HepG2 (cell line): ENCODE measurements around the gene FCMR. TPM values are rescaled to one million over a fixed set of nuclear protein-coding genes. Genes with fewer than 3 reads are reported as not detected.
A peak's percentile ranks its signal among the peaks of the same experiment; 100 is the strongest.

Experiments used
- ATAC-seq: fragments of 200-7000 bp; cut with Tn5 transposase; 3 replicates; pipeline ENCODE4 v1.9.1; 2020; ENCODE audit warnings: mild to moderate bottlenecking, moderate library complexity
- BruUV-seq: library from RNA; stranded (reverse); fragments of 400-500 nt; replicated peaks from 2 replicates; lab custom pipeline; 2021; lab: Mats Ljungman, UMichigan
- CTCF ChIA-PET: fragments of 300-600 bp; formaldehyde crosslinking; extraction: SDS; loops from one replicate; lab custom pipeline; 2021; ENCODE audit warnings: low total read pairs, inconsistent platforms, low intra/inter-chr PET ratio; lab: Yijun Ruan, JAX
- POLR2A ChIA-PET: fragments of 350-600 bp; sonication (Branson Sonifier 250); formaldehyde crosslinking; loops from one replicate; lab custom pipeline; 2020; ENCODE audit warnings: antibody characterized with exemption, inconsistent platforms; lab: Yijun Ruan, JAX
- DNase-seq: peaks from one replicate; pipeline ENCODE4 v3.0.0-alpha.2; 2015; ENCODE audit warnings: low spot score
- FAIRE-seq: peaks from 3 replicates; lab custom pipeline; 2011; peaks lifted over from hg19 to GRCh38; lab: Jason Lieb, UNC
- H2AFZ ChIP-seq: one replicate; pipeline ENCODE4 v1.6.1; 2011; ENCODE audit warnings: low read length, inconsistent platforms
- H3K27ac ChIP-seq: fragments of 300-600 bp; 3 replicates; pipeline ENCODE4 v1.8.0; 2011; ENCODE audit warnings: mixed run types, mild to moderate bottlenecking, mixed read lengths, low read length, inconsistent platforms; ENCODE audit not compliant: insufficient read depth; ENCODE audit errors: extremely low read length
- H3K27me3 ChIP-seq, 2 experiments: fragments of 200-600 bp in 1 of 2; 2 replicates in 1 of 2; 3 replicates in 1 of 2; pipeline versions ENCODE4 v1.6.0 to v1.8.0; 2011; ENCODE audit warnings: low read length in 2 of 2, mild to moderate bottlenecking in 2 of 2, moderate library complexity in 2 of 2, inconsistent platforms in 1 of 2; ENCODE audit not compliant: insufficient read depth in 2 of 2, control insufficient read depth in 1 of 2
- H3K36me3 ChIP-seq, 2 experiments: fragments of 200-600 bp in 1 of 2; replicated peaks in 1 of 2; 2 replicates in 1 of 2; 3 replicates in 1 of 2; pipeline versions ENCODE4 v1.5.1 to v1.8.0; 2011; ENCODE audit warnings: low read length in 2 of 2, inconsistent platforms in 1 of 2; ENCODE audit not compliant: insufficient read depth in 2 of 2, control insufficient read depth in 1 of 2
- H3K4me1 ChIP-seq: 2 replicates; pipeline ENCODE4 v1.5.1; 2012; ENCODE audit warnings: low read length, inconsistent platforms; ENCODE audit not compliant: insufficient read depth
- H3K4me2 ChIP-seq: 2 replicates; pipeline ENCODE4 v1.6.0; 2011; ENCODE audit warnings: low read depth, low read length, inconsistent platforms
- H3K4me3 ChIP-seq, 3 experiments: fragments of 200-600 bp in 1 of 3; sonication (generic), shearing (Covaris generic) in 1 of 3; replicated peaks in 1 of 3; 2 replicates each; pipeline ENCODE4 v1.5.1; 2011 to 2016; ENCODE audit warnings: low read length in 3 of 3, inconsistent platforms in 2 of 3, low read depth in 2 of 3, mild to moderate bottlenecking in 2 of 3, control low read depth in 1 of 3, mixed read lengths in 1 of 3; ENCODE audit not compliant: insufficient read depth in 1 of 3
- H3K79me2 ChIP-seq: one replicate; pipeline ENCODE4 v1.6.1; 2011; ENCODE audit warnings: low read length, inconsistent platforms; ENCODE audit not compliant: insufficient read depth
- H3K9ac ChIP-seq: 2 replicates; pipeline ENCODE4 v1.6.0; 2011; ENCODE audit warnings: mild to moderate bottlenecking, low read depth, low read length, inconsistent platforms; ENCODE audit not compliant: insufficient read depth
- H3K9me3 ChIP-seq: 2 replicates; pipeline ENCODE4 v1.5.1; 2012; ENCODE audit warnings: mild to moderate bottlenecking, low read length
- H4K20me1 ChIP-seq: 2 replicates; pipeline ENCODE4 v1.6.0; 2011; ENCODE audit warnings: inconsistent platforms, mild to moderate bottlenecking, low read length, moderate library complexity; ENCODE audit not compliant: insufficient read depth
- ATRX ChIP-seq: sonication (generic); formaldehyde crosslinking; IDR thresholded peaks from 2 replicates; pipeline ENCODE4 v1.4.0; 2020; ENCODE audit warnings: missing genetic modification reagents, borderline replicate concordance
- SMC3 ChIP-seq: IDR thresholded peaks from 2 replicates; pipeline ENCODE4 v1.6.1; 2011; ENCODE audit warnings: low read length, improper control_type of control experiment
- STAG1 ChIP-seq: sonication (generic); formaldehyde crosslinking; IDR thresholded peaks from 2 replicates; pipeline ENCODE4 v1.4.0; 2020; ENCODE audit warnings: missing genetic modification reagents
- ZFP62 ChIP-seq: sonication (generic); formaldehyde crosslinking; IDR thresholded peaks from 2 replicates; pipeline ENCODE4 v1.4.0; 2020; ENCODE audit warnings: missing genetic modification reagents
- ZFP82 ChIP-seq: sonication (generic); formaldehyde crosslinking; IDR thresholded peaks from 2 replicates; pipeline ENCODE4 v1.5.1; 2020; ENCODE audit warnings: mild to moderate bottlenecking, missing genetic modification reagents, borderline replicate concordance
- ZNF292 ChIP-seq: sonication (generic); formaldehyde crosslinking; IDR thresholded peaks from 2 replicates; pipeline ENCODE4 v1.8.1; 2022; ENCODE audit warnings: mild to moderate bottlenecking, low read depth, missing genetic modification reagents, borderline replicate concordance
- ZNF614 ChIP-seq: IDR thresholded peaks from 2 replicates; pipeline ENCODE4 v1.6.1; 2018; ENCODE audit warnings: missing biosample characterization, missing genetic modification reagents, inconsistent platforms, borderline replicate concordance
- WGBS: methylation state at CpG from one replicate; pipeline ENCODE4 v1.1.6; 2017; ENCODE audit warnings: low lambda C conversion rate; 5-methylcytosine and 5-hydroxymethylcytosine counted together
- in situ Hi-C: cut with HindIII; loops from 2 replicates; pipeline ENCODE4 v1.10.0; 2017; ENCODE audit warnings: low pct_unique_long_range_greater_than_20kb; ENCODE audit not compliant: extremely low pct_ligation_motif_present
- intact Hi-C: fragments of 100-400 bp; cut with micrococcal nuclease; formaldehyde crosslinking; loops from one replicate; pipeline ENCODE4 v1.10.0; 2022; ENCODE audit not compliant: unreplicated experiment
- polyA plus RNA-seq, 8 experiments: library from polyadenylated mRNA; depleted of rRNA in 3 of 8; stranded (reverse) in 7 of 8; unstranded in 1 of 8; fragments of >200 nt; fragmentation: Illumina TruSeq in 4 of 8; extraction: Trizol in 4 of 8; gene quantifications; 2 replicates each; pipeline versions ENCODE4 v1.2.1 to v1.2.3, GENCODE V29; 2011 to 2016; ENCODE audit warnings: low read depth in 4 of 8, missing spikeins in 1 of 8, mixed read lengths in 1 of 8; ENCODE audit not compliant: insufficient read depth in 1 of 8
- total RNA-seq, 5 experiments: library from RNA; depleted of rRNA; stranded (reverse); fragments of >200 nt; fragmentation: Illumina TruSeq; extraction: Trizol; gene quantifications; 2 replicates each; pipeline ENCODE4 v1.2.3, GENCODE V29; 2016; ENCODE audit warnings: low read depth in 1 of 5
- TF ChIP-seq, protein P1 (sequence below): sonication (generic); formaldehyde crosslinking; IDR thresholded peaks from 2 replicates; pipeline ENCODE4 v1.5.0; 2020; ENCODE audit warnings: mild to moderate bottlenecking, missing genetic modification reagents, moderate library complexity

The FCMR gene
- total and polyA plus RNA-seq, 2 of the 13 experiments (the other 11 are each of a cell fraction or from before 2014, with no cell fraction given), result not detected

- TF ChIP-seq ATRX (no peak), ZFP82 (no peak)
Measured at GRCh38 chr1:206926286-206926685, 4.5 kb upstream of the FCMR start (continued).

- TF ChIP-seq ZNF292 (CRISPR knock-in tag) (peak; percentile 37; the same call in 1 of the 2 replicates), ZNF614 (CRISPR knock-in tag) (no peak), SMC3 (peak; percentile 44; the same call in 1 of the 2 replicates), STAG1 (CRISPR knock-in tag) (peak; percentile 57), ZFP62 (no peak)
- TF ChIP-seq, protein P1, sequence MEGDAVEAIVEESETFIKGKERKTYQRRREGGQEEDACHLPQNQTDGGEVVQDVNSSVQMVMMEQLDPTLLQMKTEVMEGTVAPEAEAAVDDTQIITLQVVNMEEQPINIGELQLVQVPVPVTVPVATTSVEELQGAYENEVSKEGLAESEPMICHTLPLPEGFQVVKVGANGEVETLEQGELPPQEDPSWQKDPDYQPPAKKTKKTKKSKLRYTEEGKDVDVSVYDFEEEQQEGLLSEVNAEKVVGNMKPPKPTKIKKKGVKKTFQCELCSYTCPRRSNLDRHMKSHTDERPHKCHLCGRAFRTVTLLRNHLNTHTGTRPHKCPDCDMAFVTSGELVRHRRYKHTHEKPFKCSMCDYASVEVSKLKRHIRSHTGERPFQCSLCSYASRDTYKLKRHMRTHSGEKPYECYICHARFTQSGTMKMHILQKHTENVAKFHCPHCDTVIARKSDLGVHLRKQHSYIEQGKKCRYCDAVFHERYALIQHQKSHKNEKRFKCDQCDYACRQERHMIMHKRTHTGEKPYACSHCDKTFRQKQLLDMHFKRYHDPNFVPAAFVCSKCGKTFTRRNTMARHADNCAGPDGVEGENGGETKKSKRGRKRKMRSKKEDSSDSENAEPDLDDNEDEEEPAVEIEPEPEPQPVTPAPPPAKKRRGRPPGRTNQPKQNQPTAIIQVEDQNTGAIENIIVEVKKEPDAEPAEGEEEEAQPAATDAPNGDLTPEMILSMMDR (CRISPR knock-in tag), result peak; percentile 76
- peak; percentile 38 for DNase-seq
- Histone ChIP-seq H3K9me3 (no peaks in the 10 kb centered on the region), H3K4me3 (no peak overlapping the region), H3K36me3 (no peaks in the 10 kb centered on the region), H3K4me1 (peaks cover 35% of the 10 kb centered on the region), H4K20me1 (no peaks in the 10 kb centered on the region), H3K4me2 (no peak overlapping the region), H3K27me3 (no peaks in the 10 kb centered on the region), H3K79me2 (no peaks in the 10 kb centered on the region), H3K9ac (no peak overlapping the region), H2AFZ (no peak overlapping the region), H3K27ac (no peak overlapping the region)
- ChIA-PET POLR2A (no interaction called here), CTCF (interaction anchor here (2.2 kb wide), 1 partner anchor 57 kb away, joined by 8 read pairs; no protein-coding TSS in a partner anchor)
- in situ Hi-C loops (no loop called here), intact Hi-C loops (no loop called here)
- ATAC-seq, result peak; percentile 91
- WGBS, result 31% methylated on average over 8 of the region's 11 CpGs
- peak; percentile 91 for FAIRE-seq
- BruUV-seq, result no TSS peak
Measured at GRCh38 chr1:206925106-206925736, 3.5 kb upstream of the FCMR start.
